HG02763 (cell line): Measurements from ENCODE around the gene ID2.

Source experiments
- ATAC-seq: cut with Tn5 transposase; IDR thresholded peaks from one replicate; pipeline ENCODE4 v1.9.1; 2021; ENCODE audit warnings: mild to moderate bottlenecking, moderate library complexity; ENCODE audit not compliant: unreplicated experiment

Gene ID2, protein sequence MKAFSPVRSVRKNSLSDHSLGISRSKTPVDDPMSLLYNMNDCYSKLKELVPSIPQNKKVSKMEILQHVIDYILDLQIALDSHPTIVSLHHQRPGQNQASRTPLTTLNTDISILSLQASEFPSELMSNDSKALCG

GRCh38 chr2:8681786-8682692 lies at the start of gene ID2:
Gene ID2, plus strand, starts transcription at chr2:8682056. Its CDS starts 110 bp downstream, at chr2:8682166.
- peak; percentile 68 for ATAC-seq

DNA sequence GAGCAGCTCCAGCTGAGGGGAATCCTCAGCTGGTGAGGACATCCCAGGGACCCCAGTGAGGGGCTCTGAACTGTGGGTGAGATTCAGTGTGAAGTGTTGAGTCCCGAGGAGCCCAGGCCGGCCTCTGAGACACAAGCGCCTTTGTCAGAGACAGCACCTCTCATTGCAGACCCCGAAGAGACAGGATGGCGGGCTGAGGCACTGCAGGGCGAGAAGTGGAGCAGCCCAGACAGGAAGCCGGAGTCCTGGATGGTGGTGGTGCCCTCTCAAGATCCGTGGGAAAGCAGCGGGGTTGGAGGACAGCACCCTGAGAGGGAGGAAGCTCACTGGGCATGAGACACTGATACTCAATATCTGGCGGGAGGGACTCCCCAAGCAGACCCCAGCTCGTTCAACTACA lies 49.1 kb upstream of the ID2 start:
- no peak for ATAC-seq

GRCh38 chr2:8633186-8633734 lies 48.6 kb upstream of the ID2 start:
- no peak for ATAC-seq

DNA sequence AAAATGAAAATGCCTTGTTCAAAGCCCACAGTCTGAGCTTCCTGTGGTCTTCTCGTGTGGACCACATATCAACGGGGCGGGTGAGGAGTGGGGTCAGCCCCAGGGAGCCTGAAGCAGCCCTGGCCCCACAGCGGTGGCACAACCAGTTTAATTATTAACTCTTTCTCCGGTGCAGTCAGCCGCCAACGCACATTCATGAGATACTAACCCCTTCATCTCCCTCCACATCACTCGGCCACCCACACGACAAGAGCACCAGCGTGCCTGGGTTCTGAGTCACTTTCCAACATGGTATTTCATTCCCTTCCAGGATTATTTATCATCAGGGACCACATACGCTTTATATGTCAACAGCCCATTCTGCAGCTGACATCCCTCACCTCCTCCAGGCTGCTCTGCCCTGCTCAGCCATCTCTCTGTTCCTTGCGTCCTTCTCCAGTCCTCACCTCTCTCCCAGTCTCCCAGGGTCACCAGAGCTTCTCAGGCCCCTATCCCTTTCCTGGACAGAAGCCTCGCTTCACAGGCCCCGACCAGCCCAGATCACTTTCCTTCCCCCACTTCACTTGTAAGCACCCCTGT lies 48.0 kb upstream of the ID2 start:
- no peak for ATAC-seq

GRCh38 chr2:8634466-8635172 lies 47.2 kb upstream of the ID2 start:
- ATAC-seq: no peak

GRCh38 chr2:8636041-8636491 lies 45.8 kb upstream of the ID2 start:
- ATAC-seq: no peak

- ATAC-seq: no peak
These were observed 44.9 kb upstream of the ID2 start for GRCh38 chr2:8636721-8637636.

- no peak for ATAC-seq
These were observed 43.5 kb upstream of the ID2 start for GRCh38 chr2:8638327-8638726.

GRCh38 chr2:8639122-8639635 lies 42.7 kb upstream of the ID2 start:
- no peak for ATAC-seq

DNA sequence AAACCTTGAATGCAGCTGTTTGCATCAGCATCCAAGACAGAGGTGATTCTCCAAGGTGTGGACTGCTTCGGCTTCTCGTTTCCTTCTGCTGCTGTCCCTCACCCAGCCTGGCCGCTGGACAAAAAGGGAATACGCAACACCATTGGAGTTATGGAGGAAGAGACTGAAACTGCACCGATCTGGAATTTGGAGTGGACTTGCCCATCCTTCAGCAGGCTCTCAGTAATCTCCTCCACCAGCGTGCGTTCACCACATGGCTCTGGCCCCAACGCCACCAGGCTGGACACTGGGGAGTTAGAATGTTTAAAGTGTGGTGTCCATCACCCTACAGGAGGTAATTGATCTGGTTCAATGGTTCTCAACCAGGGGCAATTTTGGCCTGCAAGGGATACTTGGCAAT lies 41.4 kb upstream of the ID2 start:
- ATAC-seq: no peak

- no peak for ATAC-seq
These were observed 40.4 kb upstream of the ID2 start for GRCh38 chr2:8641301-8641965.

GRCh38 chr2:8642366-8643068 lies 39.3 kb upstream of the ID2 start:
- ATAC-seq: no peak

DNA sequence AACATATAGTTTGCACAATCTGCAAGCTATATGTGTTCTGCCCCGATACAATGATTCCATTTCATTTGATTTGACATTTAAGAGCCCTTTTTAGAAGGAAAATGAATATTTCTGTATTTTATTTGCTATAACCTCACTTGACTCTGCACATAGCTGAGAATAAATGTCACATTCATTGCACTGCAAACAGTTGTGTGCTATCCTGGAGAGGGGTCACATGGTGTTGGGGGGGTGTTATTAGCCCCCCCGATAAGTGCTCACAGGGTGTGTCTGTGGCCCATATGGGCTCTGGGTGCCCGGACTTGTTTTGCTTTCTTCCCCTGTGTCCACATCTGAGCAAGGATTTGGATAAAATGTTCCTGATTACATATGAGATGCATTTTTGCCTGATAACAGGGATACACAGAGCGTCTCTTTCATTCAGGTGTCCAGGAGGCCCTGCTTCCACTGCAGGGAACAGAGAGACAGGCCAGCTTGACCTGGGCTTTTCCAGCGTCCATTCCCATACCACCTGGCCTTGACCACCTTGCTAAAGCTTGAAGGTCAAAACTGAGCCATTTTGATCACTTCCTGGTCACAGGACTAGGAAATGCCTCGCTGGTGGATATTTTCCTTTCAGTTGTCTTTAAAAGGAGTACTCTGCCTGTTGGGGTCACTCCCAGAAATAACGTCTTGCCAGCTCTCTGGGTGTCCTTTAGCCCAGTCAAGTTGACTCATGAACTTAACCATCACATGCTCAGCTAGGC lies 38.4 kb upstream of the ID2 start:
- no peak for ATAC-seq

GRCh38 chr2:8643996-8644356 lies 37.9 kb upstream of the ID2 start:
- no peak for ATAC-seq

GRCh38 chr2:8644605-8645175 lies 37.2 kb upstream of the ID2 start:
- ATAC-seq: no peak

GRCh38 chr2:8645176-8645831 lies 36.6 kb upstream of the ID2 start:
- ATAC-seq: no peak
